Measurements from ENCODE around the gene PSD2.

PSD2 gene

DNA sequence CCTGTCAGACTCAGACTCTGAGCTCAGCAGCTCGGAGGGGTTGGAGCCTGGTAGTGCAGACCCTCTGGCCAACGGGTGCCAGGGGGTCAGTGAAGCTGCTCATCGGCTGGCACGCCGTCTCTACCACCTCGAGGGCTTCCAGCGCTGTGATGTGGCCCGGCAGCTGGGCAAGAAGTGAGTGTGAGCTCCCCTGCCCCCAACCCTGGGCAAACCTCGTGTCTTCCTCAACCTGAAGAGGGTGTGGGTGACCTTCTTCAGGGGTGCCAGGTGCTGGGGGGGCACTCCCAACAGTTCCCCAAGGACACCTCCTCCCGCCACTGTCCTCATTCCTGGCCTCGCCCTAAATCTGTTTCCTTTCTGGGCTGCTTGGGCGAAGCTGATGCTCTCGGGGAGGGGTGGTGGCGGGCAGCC, 18.6 kb downstream of the PSD2 start:
- DNase-seq, result no peak

- no peak for DNase-seq
These were observed 19.2 kb downstream of the PSD2 start for GRCh38 chr5:139814704-139815280.

DNA sequence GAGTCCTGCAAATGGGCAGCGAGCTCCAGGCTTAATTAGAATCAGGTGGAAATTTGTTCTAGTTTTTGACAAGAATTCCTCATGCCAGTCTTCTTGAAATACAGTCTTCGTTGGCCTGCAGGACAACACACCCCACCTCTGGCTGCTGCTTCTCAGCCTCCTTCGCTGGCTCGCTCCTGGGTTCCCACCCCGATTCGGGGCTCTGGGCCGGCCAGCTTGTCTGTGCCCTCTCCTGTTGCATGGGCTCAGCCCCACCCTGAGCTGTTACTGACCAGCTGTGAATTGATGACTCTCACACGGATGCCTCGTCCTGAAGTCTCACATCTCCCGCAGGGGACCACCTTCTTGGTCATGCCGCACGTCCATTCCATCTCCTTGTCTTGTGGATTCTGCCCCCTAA, 21.0 kb downstream of the PSD2 start:
- DNase-seq, result no peak

DNA sequence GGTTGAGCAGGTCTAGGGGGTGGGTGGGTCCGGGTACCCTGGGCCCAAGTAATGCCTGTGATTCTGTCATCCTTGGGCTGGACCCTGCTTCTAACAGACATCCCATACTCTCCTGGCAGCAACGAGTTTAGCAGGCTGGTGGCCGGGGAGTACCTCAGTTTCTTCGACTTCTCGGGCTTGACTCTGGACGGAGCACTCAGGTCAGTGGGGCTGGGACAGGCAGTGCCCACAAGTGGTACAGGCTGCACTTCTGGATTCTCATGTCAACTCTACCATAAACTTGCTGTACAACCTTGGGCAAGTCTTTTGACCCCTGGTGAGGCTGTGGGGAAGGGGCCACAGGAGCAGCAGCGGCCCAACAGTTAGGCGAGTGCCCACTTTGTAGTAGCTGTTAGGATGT, 21.8 kb downstream of the PSD2 start:
- no peak for DNase-seq

- DNase-seq, result no peak
These were observed 22.4 kb downstream of the PSD2 start for GRCh38 chr5:139817970-139818369.

DNA sequence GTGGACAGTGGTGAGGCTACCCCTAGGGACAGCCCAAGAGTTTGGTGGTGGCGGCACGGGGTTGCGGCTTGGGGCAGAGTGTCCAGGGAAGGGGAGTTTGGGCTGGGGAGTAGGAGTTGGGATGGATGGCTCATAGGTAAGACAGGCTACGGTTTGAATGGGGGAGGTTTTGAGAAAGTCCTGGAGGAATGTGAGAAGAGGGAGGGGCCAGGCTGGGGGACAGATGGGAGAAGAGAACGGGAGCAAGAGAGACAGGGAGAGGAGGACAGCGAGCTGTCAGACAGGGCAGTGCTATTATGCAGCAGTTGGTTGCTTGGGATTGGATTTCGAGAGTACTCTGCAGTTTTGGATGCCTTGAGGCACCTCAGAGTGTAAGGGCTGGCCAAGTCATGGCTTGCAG, 24.5 kb downstream of the PSD2 start:
- no peak for DNase-seq

DNA sequence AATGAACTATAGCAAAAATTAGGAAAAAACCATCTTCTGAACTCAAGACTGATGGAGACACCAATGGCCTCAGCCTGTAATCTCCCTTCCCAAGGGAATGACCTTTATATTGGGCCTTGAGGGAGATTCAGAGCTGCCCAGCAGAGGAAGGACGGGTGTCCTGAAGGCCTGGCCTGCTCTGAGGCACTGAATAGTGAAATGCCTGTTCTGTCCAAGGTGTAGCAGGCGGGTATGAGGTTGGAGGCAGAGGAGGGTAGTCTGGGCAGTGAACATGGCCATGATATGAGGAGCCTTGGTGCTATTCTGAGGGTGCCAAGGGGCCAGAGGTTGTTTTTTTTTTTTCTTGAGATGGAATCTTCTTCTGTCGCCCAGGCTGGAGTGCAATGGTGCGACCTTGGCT, 25.0 kb downstream of the PSD2 start:
- no peak for DNase-seq

DNA sequence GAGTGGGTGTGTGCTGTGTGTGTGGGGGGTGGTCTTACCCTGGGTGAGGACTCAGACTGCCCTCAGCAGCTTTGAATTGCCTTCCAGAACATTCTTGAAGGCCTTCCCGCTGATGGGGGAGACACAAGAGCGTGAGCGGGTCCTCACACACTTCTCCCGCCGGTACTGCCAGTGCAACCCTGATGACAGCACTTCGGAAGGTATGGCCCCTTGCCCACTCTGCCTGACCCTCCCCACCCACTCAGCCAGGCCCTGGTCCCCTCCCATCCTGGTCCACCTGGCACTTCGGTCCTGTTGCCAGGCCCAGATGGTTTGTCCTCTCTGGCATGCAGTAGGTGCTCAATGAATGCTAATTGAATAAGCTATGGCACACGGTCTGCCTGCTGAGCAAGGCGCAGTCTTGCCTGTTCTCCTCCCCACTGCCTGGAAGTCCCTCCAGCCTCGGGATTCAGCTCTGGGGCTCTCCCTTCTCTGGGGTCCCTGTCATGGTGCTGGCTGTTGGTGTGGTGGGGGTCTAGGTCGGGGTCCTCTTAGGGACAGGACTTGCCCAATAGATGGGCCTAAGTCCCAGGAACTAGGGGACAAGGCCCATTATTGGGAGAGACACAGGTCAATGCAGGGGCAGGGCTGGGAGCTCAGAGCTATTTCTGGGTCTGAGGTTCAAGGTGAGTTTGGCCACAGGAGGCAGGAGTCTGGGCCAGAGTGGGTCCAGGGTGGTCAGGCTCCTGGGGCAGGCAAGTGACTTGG, 26.4 kb downstream of the PSD2 start:
- DNase-seq, result no peak

DNA sequence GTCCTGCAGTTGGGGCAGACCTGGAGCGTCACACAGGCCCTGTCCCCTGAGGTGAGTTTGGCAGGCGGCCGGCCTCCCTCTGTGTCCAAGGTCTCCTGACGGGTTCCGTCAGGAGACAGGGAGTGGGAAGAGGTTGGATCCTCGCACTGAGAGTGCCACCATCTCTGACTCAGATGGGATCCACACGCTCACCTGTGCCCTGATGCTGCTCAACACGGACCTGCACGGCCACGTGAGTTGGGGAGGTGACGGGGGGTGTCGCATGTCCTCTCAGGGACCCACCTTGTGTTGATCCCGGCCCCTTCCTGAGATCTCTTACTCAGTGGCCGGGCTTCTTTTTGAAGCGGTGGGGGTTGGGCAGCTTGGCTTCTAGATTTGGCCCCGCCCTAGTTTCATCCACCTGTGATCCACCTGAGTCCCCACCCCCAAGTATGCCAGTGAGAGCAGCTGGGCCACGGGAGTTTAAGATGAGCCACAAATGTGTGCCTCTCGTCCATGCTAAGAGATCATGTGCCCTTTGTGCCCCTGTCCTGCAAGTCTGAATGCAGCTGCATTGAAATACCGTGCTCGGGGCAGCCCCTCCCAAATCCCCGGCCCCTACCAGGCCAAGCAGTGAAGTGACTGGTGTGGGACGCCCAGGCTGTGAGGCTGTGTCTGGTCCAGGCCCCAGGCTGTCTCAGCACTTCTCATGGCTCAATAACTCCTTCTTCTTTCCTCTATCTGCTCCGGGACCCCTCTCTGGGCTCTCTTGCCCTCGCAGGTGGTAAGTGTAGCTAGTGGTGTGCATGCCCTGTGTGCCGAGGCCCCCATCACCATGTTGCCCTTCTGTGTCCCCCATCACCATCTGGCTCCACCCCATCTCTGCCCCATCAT, 27.2 kb downstream of the PSD2 start:
- no peak for DNase-seq

DNA sequence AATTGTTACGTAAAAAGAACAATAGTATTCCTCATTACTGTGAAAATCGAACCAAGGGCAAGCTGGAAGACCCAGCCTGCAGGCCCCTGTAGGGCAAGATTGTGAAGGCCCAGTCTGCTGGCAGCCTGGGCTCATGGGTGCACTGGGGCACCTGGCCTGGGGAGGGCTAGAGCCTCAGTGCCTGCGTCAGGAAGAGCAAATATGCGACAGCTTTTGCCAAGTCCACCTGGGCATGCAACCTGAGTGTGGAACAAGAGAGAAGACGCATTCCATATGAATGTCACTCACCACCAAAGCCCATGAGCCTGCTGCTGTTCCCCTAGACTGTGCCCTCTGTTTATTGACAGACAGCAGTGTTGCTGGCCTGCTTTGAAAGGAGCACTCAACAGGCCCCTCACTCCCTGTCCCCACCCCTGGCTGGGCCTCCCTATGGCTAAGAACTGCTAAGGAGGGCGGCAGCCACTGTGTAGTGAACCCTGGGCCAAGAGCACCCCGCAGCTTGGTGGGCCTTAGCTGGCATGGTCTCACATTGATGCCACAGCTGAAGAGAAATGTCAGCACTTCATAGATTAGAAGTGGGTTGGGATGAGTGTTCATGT, 28.2 kb downstream of the PSD2 start:
- no peak for DNase-seq

DNA sequence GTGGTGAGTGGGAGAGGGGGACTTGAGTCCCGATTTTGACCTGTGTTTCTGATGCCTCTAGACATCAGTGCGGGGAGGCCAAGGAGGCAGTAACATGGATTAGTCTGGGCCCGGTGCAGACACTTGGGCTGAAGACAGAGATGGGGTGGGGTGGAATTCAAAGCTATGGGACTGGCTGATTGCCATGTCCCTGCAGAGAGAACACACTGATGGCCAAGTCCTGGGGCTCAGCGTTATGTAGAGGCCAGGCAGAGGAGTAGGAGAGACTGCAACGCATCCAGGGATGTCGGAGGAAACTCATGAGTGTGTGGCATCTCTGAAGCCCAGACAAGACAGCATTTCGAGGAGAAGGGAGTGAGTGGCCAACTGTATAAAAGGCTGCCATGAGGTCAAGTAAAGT, 30.1 kb downstream of the PSD2 start:
- no peak for DNase-seq

DNA sequence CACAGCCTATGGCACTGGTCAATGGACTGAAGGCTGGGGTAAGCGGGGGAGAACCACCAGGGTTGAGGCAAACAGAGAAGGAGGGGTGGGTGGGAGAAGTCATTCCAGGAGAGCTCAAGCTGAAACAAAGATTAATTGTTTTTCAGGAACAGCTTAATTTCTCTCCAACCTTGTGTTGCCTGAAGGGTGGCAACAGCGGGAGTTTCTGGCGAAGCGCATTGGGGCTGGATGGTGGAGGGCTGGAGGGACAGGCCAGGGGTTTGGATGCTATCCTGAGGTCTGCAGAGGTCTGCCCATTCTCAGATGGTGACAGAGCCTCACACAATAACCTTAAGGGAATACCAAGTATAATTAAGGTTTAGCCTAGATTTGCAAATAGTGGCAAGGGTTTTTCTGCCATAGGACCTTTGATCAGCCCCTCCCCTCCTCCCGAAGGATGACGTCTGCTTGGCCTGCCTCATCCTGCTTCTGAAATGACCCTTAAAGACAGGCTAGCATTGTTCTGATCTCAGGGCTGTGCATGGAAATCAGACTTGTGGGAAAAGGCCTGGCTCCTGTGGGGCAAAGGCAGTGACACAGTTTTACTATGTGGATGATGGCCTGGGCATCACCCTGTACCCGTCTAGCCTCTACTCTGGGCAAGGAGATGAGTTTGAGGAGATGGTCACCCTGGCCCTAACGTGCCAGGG, 32.7 kb downstream of the PSD2 start:
- no peak for DNase-seq

DNA sequence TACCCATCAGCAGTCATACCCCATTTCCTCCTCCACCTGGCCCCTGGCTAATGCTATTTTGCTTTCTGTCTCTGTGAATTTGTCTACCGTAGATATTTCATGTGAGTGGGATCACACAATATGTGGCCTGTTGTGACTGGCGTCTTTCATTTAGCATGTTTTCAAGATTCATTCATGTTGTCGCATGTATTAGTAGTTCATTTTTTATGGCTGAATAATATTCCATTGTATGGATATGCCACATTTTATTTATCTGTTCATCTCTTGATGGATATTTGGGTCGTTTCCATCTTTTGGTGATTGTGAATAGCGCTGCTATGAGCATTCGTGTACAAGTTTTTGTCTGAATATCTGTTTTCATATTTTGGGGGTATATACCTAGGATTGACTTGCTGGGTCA, 33.9 kb downstream of the PSD2 start:
- DNase-seq, result no peak

- DNase-seq, result no peak
These were observed 36.0 kb downstream of the PSD2 start for GRCh38 chr5:139831624-139832023.

DNA sequence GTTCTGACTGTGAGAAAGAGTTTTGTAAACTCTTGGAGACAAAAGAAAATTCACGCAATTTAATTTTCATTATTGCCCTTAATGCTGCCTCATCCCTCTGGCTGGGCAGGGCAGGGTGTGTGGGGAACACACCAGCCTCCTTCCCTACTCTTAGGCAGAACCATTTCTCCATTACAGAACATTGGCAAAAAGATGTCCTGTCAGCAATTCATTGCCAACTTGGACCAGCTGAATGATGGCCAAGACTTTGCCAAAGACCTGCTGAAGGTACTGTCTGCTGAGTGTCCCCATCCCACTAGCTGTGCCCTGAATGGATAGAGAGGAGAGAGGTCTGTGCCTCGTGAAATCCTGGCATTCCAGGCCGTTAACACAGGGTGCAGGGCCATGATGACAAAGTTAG, 37.9 kb downstream of the PSD2 start:
- no peak for DNase-seq

- DNase-seq, result no peak
These were observed 40.0 kb downstream of the PSD2 start for GRCh38 chr5:139835656-139836055.

- no peak for DNase-seq
These were observed 41.0 kb downstream of the PSD2 start for GRCh38 chr5:139836469-139837208.

DNA sequence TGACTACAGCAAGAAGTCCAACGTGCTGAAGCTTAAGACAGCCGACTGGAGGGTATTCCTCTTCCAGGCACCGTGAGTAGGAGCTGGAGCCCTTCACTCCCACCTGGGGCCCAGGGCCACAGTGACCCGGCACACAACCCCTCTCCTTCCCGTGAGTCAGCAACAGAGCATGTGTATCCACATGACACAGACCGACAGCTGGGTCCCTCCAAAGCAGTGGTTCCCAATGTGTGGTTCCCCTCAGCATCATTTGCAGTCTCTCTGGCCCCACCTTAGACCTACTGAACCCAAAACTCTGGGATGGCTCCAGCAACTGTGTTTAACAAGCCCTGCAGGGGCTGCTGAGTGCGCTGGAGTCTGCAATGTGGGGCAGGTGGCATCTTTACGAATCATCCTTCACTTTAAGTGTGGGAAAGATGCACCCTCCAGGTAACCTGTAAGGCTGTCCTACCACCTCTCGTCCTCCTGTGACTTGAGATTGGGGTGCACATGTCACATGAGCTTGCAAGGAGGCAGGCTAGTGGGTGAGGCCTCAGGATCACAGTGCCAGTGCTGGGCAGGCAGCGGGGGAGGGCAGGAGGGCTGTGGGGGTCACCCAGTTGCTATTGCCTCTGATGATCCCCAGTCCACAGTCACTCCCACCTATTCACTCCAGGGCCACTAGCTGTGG, 42.2 kb downstream of the PSD2 start:
- DNase-seq, result no peak

DNA sequence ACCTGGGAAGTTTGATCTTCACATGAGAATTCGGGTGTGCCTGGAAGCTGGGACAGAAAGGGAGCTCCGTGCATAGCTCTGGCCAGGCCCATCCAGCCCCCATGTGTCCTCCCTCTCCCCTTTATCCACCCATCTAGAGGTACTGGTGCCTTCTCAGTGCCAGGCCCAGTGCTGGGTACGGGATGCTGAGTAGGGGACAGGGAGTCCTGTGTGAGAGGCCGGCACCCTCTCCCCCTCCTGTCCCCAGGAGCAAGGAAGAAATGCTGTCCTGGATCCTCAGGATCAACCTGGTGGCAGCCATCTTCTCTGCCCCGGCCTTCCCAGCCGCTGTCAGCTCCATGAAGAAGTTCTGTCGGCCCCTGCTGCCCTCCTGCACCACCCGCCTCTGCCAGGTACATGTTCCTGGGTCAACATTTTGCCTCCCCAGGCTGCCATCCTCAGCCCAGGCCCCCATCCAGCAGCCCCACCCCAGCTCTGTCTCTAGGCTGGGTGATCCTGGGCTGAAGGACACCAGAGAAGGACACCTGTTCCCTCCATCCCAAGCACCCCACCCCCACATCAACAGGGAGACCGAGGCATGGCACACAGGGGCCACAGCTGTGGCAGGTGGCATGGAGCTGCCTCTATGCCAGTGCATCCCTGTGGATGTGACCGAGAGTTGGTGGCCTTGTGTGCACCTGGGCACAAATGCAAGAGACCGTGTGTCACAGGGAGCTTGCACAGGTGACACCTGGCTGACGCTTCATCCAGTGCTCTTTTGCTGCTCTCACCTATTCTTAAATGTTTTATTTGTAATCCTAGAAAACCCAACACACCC, 43.0 kb downstream of the PSD2 start:
- DNase-seq, result no peak

- DNase-seq, result no peak
These were observed 43.7 kb downstream of the PSD2 start for GRCh38 chr5:139839232-139839815.
